OCI-LY1 (cell line): ENCODE data around the gene REXO4.

Source experiments
- H2AFZ ChIP-seq: fragments of 200-600 bp; sonication (generic), shearing (Covaris generic); 2 replicates; pipeline ENCODE4 v1.6.0; 2014; ENCODE audit warnings: antibody characterized with exemption, mild to moderate bottlenecking, low read length
- H3F3A ChIP-seq: fragments of 200-600 bp; sonication (generic), shearing (Covaris generic); 2 replicates; pipeline ENCODE4 v1.6.0; 2014; ENCODE audit warnings: mild to moderate bottlenecking, antibody characterized with exemption, low read length, moderate library complexity; ENCODE audit not compliant: insufficient read depth
- H3K27ac ChIP-seq: fragments of 200-600 bp; sonication (generic); 2 replicates; pipeline ENCODE4 v1.5.1; 2014; ENCODE audit warnings: low read length, mixed run types, mild to moderate bottlenecking, low read depth; ENCODE audit not compliant: poor library complexity, severe bottlenecking
- H3K27me3 ChIP-seq: fragments of 200-600 bp; sonication (generic); 2 replicates; pipeline ENCODE4 v1.6.0; 2014; ENCODE audit warnings: antibody characterized with exemption, mild to moderate bottlenecking, low read length, moderate library complexity; ENCODE audit not compliant: insufficient read depth
- H3K36me3 ChIP-seq: fragments of 200-600 bp; sonication (generic); 2 replicates; pipeline ENCODE4 v1.6.1; 2014; ENCODE audit warnings: mild to moderate bottlenecking, antibody characterized with exemption, low read length, moderate library complexity, mixed read lengths; ENCODE audit not compliant: insufficient read depth
- H3K4me1 ChIP-seq: fragments of 200-600 bp; sonication (generic); 2 replicates; pipeline ENCODE4 v1.5.1; 2014; ENCODE audit warnings: mild to moderate bottlenecking, low read length, moderate library complexity; ENCODE audit not compliant: insufficient read depth, severe bottlenecking
- H3K4me2 ChIP-seq: fragments of 200-600 bp; sonication (generic), shearing (Covaris generic); 2 replicates; pipeline ENCODE4 v1.6.1; 2014; ENCODE audit warnings: low read length
- H3K4me3 ChIP-seq: fragments of 200-600 bp; sonication (generic); 2 replicates; pipeline ENCODE4 v1.5.1; 2014; ENCODE audit warnings: low read length, low read depth, mild to moderate bottlenecking, mixed read lengths; ENCODE audit not compliant: poor library complexity, severe bottlenecking
- H3K79me2 ChIP-seq: fragments of 200-600 bp; shearing (Covaris generic); 2 replicates; pipeline ENCODE4 v1.6.1; 2016; ENCODE audit warnings: mixed run types, low read length, mixed read lengths; ENCODE audit not compliant: insufficient read depth
- H3K9ac ChIP-seq: fragments of 200-600 bp; sonication (generic), shearing (Covaris generic); 2 replicates; pipeline ENCODE4 v1.6.1; 2014; ENCODE audit warnings: mild to moderate bottlenecking, low read length, mixed read lengths
- H3K9me2 ChIP-seq: fragments of 200-600 bp; sonication (generic), shearing (Covaris generic); 2 replicates; pipeline ENCODE4 v1.6.1; 2014; ENCODE audit warnings: low read depth, mild to moderate bottlenecking, low read length, mixed read lengths
- H3K9me3 ChIP-seq: fragments of 200-600 bp; shearing (Covaris generic); 2 replicates; pipeline ENCODE4 v1.6.1; 2014; ENCODE audit warnings: low read length, mixed read lengths
- H4K20me1 ChIP-seq: fragments of 200-600 bp; sonication (generic), shearing (Covaris generic); 2 replicates; pipeline ENCODE4 v1.6.0; 2016; ENCODE audit warnings: mild to moderate bottlenecking, low read length; ENCODE audit not compliant: insufficient read depth
- EZH2 ChIP-seq: fragments of 200-600 bp; sonication (generic), shearing (Covaris generic); IDR thresholded peaks from 2 replicates; pipeline ENCODE4 v1.8.0; 2017; ENCODE audit warnings: borderline replicate concordance, mixed run types, mild to moderate bottlenecking, antibody characterized with exemption, low read length, moderate library complexity, mixed read lengths
- TF ChIP-seq, protein P1 (sequence below): fragments of 200-600 bp; sonication (generic), shearing (Covaris generic); IDR thresholded peaks from 2 replicates; pipeline ENCODE4 v1.5.1; 2017; ENCODE audit warnings: mild to moderate bottlenecking, antibody characterized with exemption, low read length, moderate library complexity, mixed read lengths

Gene REXO4

DNA sequence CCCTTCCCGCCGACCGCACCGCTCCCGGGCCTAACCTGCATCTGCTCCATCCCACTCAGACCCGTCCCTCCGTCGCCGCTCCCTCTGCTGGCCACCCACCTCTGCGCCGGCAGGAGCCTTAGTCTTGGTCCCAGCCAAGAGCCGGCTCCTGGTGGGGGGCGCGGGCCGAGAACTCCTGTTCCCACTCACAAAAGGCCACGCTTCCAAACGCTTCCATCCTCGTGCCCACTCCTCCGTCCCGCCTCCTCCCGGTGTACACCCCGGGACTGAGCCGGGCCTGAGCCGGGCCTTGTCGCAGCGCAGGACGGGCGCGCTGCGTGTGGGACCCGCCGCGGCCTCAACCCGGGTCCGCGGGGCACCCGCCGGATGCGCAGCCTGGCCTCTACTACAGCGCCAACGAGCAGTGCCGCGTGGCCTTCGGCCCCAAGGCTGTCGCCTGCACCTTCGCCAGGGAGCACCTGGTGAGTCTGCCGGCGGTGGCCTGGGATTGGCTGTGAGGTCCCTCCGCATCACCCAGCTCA is 11.9 kb upstream of the REXO4 start:
- Histone ChIP-seq H3K9ac (no peak overlapping the region), H4K20me1 (no peaks in the 10 kb centered on the region), H3K9me3 (no peaks in the 10 kb centered on the region), H3K4me2 (no peak overlapping the region), H3K4me3 (no peak overlapping the region), H3F3A (no peaks in the 10 kb centered on the region), H3K4me1 (no peaks in the 10 kb centered on the region), H3K27ac (no peak overlapping the region), H3K27me3 (peaks cover 15% of the 10 kb centered on the region; the same call in 1 of the 2 replicates), H3K36me3 (no peaks in the 10 kb centered on the region), H3K79me2 (no peaks in the 10 kb centered on the region), H3K9me2 (no peaks in the 10 kb centered on the region), H2AFZ (no peak overlapping the region)
- TF ChIP-seq, protein P1, sequence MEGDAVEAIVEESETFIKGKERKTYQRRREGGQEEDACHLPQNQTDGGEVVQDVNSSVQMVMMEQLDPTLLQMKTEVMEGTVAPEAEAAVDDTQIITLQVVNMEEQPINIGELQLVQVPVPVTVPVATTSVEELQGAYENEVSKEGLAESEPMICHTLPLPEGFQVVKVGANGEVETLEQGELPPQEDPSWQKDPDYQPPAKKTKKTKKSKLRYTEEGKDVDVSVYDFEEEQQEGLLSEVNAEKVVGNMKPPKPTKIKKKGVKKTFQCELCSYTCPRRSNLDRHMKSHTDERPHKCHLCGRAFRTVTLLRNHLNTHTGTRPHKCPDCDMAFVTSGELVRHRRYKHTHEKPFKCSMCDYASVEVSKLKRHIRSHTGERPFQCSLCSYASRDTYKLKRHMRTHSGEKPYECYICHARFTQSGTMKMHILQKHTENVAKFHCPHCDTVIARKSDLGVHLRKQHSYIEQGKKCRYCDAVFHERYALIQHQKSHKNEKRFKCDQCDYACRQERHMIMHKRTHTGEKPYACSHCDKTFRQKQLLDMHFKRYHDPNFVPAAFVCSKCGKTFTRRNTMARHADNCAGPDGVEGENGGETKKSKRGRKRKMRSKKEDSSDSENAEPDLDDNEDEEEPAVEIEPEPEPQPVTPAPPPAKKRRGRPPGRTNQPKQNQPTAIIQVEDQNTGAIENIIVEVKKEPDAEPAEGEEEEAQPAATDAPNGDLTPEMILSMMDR, result no peak
- no peak for TF ChIP-seq EZH2

DNA sequence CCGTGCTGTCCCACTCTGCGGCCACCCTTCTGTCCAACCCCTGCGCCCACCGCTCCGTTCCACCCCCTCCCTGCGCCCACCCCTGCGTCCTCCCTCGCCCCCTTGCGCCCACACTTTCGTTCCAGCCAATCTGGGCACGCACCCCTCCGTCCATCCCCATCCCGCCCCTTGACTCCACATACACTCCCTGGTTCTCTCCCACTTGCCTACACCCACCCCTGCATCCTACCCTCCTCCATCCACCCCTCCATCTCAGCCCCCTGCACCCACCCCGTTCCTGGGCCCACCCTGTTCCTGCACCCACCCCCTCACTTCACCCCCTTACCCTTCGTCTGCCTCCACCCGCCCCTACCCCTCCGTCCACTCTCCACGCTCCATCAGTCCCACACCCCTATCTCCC is 11.4 kb upstream of the REXO4 start:
- Histone ChIP-seq H3K79me2 (no peaks in the 10 kb centered on the region), H3K9ac (no peak overlapping the region), H3F3A (no peaks in the 10 kb centered on the region), H3K4me3 (no peak overlapping the region), H3K9me3 (no peaks in the 10 kb centered on the region), H3K36me3 (no peaks in the 10 kb centered on the region), H3K4me1 (no peaks in the 10 kb centered on the region), H3K4me2 (no peak overlapping the region), H2AFZ (no peak overlapping the region), H3K27me3 (peaks cover 15% of the 10 kb centered on the region; the same call in 1 of the 2 replicates), H3K27ac (no peak overlapping the region), H3K9me2 (no peaks in the 10 kb centered on the region), H4K20me1 (no peaks in the 10 kb centered on the region)
- TF ChIP-seq, protein P1, result no peak
- no peak for TF ChIP-seq EZH2

DNA sequence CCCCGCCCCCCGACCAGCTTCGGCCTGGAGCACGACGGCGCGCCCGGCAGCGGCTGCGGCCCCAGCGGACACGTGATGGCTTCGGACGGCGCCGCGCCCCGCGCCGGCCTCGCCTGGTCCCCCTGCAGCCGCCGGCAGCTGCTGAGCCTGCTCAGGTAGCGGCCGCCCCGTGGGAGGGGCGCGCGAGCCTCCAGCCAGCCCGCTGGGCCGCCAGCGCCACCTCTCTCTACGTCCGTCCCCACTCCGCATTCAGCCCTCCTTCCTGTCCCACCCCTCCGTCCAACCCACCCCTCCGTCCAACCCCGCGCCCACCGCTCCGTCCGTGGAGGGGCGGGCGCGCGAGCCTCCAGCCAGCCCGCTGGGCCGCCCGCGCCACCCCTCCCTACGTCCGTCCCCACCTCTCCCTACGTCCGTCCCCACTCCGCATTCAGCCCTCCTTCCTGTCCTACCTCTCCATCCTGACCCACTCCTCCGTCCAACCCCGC is 10.8 kb upstream of the REXO4 start:
- Histone ChIP-seq H3K9me2 (no peaks in the 10 kb centered on the region), H3K36me3 (no peaks in the 10 kb centered on the region), H3K9me3 (no peaks in the 10 kb centered on the region), H3K9ac (no peak overlapping the region), H3K27me3 (peaks cover 15% of the 10 kb centered on the region; the same call in 1 of the 2 replicates), H3K4me2 (no peak overlapping the region), H3F3A (no peaks in the 10 kb centered on the region), H3K79me2 (no peaks in the 10 kb centered on the region), H3K4me3 (no peak overlapping the region), H2AFZ (no peak overlapping the region), H3K4me1 (no peaks in the 10 kb centered on the region), H4K20me1 (no peaks in the 10 kb centered on the region), H3K27ac (no peak overlapping the region)
- no peak for TF ChIP-seq EZH2
- TF ChIP-seq, protein P1, result no peak
